Stimulated activated CD4-positive, alpha-beta T cell treated with anti-CD3 and anti-CD28 coated beads, Interleukin-4, amount 100 ng/mL, for 48 hours (primary cell): ENCODE measurements around the gene MAP1LC3A.

Experiments
- DNase-seq, 2 donors: peaks; one replicate each; pipeline ENCODE4 v3.0.0-alpha.2; 2020; ENCODE audit warnings: low read depth in 2 of 2

Gene MAP1LC3A

GRCh38 chr20:34529742-34530141 lies 28.8 kb upstream of the MAP1LC3A start:
- DNase-seq, result no peak

GRCh38 chr20:34530342-34530741 lies 28.2 kb upstream of the MAP1LC3A start:
- DNase-seq, result no peak

- DNase-seq, result no peak
These were observed 26.8 kb upstream of the MAP1LC3A start for GRCh38 chr20:34531608-34532265.

GRCh38 chr20:34532320-34532719 lies 26.2 kb upstream of the MAP1LC3A start:
- no peak for DNase-seq

GRCh38 chr20:34532756-34533155 lies 25.8 kb upstream of the MAP1LC3A start:
- no peak for DNase-seq

- DNase-seq, result no peak
These were observed 23.9 kb upstream of the MAP1LC3A start for GRCh38 chr20:34534391-34535165.

- no peak for DNase-seq
These were observed 23.1 kb upstream of the MAP1LC3A start for GRCh38 chr20:34535301-34535840.

GRCh38 chr20:34535857-34536256 lies 22.7 kb upstream of the MAP1LC3A start:
- DNase-seq, result no peak

GRCh38 chr20:34536798-34537394 lies 21.6 kb upstream of the MAP1LC3A start:
- DNase-seq, result peak; percentile 44 to 45

GRCh38 chr20:34537651-34538050 lies 20.9 kb upstream of the MAP1LC3A start:
- no peak for DNase-seq

- peak; percentile 36 to 56 for DNase-seq
These were observed 19.8 kb upstream of the MAP1LC3A start for GRCh38 chr20:34538671-34539123.

GRCh38 chr20:34539756-34540155 lies 18.8 kb upstream of the MAP1LC3A start:
- no peak for DNase-seq

- DNase-seq, result no peak
These were observed 17.8 kb upstream of the MAP1LC3A start for GRCh38 chr20:34540596-34541263.

GRCh38 chr20:34541264-34541901 lies 17.1 kb upstream of the MAP1LC3A start:
- no peak for DNase-seq

GRCh38 chr20:34541917-34542316 lies 16.6 kb upstream of the MAP1LC3A start:
- DNase-seq, result no peak

- no peak for DNase-seq
These were observed 16.1 kb upstream of the MAP1LC3A start for GRCh38 chr20:34542439-34542838.

GRCh38 chr20:34543463-34544056 lies 15.0 kb upstream of the MAP1LC3A start:
- DNase-seq, result no peak

- DNase-seq, result no peak
These were observed 14.3 kb upstream of the MAP1LC3A start for GRCh38 chr20:34544109-34544796.

- DNase-seq, result no peak
These were observed 11.8 kb upstream of the MAP1LC3A start for GRCh38 chr20:34546751-34547181.

GRCh38 chr20:34547844-34548613 lies 10.5 kb upstream of the MAP1LC3A start:
- no peak for DNase-seq
